ENCODE data around the gene CDC45. TPM values are rescaled to one million over a fixed set of nuclear protein-coding genes. Genes with fewer than 3 reads are reported as not detected.
A peak's percentile ranks its signal among the peaks of the same experiment; 100 is the strongest.

Gene CDC45
- total and polyA plus RNA-seq, 12 donors = 0.87 to 7.7 (median 1.4) TPM; not detected in 1

DNA sequence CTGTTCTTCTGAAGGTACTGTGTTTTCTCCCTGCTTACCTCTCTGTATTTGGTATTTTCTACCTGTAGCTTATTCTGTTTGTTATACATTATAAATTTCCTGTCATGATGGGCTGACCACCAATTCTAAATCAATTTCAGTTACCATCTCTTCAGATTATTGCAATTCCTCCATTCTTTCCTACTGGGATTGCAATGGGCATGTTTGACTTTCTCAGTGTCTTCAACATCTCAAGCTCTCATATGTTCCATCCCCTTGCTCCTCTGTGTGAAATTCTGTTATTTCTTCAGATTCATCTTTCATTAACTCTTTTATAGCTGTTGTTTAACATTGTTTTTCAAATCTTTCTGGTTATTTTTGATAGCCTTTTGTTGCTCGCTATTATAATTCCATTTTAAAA lies 16.7 kb upstream of the CDC45 start:
- WGBS, 4 donors = 90 to 99% (median 96%) methylated on average over 1 of the region's 1 CpG
- H3K36me3 ChIP-seq (replicated peaks in 1 of 2) = peaks cover 0 to 79% of the 10 kb centered on the region in 2 donors

DNA sequence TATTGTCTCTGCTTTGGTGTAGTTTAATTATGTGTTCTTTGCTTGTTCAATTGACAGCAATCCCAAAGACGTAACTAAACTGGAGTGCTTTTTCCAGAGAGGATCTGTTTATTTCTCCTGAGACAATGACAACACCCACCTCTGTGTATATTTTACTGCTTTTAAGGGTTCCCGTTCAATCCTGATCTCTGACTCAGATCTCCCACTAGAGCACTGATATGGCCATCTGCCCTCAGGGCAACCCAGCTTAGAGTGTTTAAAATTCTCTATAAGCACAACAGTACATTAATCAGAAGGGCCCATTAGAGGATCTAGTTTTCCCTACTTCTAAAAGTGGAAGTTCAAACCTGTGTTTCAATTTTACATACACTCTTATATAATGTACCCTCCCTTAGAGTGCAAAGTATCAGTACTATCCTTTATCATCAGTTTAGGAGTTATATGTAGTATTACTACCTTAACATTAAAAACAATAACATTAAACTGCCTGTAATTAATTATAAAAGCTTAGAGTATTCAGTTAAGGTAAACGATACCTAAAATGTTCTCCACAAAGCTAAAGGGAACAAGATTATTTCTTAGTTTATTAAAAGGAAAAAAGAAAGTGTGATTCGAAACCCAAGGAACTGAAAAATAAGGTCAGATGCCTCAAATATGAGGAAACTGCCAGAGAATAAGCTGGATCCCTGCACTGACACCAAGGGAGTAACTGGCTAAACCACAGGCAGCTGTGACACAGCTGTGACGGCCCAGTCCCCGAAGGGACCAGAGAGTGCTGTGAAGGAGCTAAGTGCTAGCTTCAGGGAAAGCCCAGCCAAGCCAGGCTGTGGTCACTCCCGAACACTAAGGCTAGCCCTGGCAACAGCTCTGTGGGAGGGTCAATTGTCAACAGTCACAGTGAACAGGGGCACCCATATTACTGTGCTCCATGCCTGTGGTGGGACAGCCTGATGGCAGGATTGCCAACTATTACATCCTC lies 15.9 kb upstream of the CDC45 start:
- intact Hi-C loops (cut with DNase I) = no loop called here
- H3K27ac ChIP-seq = peak overlapping the region in 1 of 5 donors; percentile 23
- TF ChIP-seq, protein P1, sequence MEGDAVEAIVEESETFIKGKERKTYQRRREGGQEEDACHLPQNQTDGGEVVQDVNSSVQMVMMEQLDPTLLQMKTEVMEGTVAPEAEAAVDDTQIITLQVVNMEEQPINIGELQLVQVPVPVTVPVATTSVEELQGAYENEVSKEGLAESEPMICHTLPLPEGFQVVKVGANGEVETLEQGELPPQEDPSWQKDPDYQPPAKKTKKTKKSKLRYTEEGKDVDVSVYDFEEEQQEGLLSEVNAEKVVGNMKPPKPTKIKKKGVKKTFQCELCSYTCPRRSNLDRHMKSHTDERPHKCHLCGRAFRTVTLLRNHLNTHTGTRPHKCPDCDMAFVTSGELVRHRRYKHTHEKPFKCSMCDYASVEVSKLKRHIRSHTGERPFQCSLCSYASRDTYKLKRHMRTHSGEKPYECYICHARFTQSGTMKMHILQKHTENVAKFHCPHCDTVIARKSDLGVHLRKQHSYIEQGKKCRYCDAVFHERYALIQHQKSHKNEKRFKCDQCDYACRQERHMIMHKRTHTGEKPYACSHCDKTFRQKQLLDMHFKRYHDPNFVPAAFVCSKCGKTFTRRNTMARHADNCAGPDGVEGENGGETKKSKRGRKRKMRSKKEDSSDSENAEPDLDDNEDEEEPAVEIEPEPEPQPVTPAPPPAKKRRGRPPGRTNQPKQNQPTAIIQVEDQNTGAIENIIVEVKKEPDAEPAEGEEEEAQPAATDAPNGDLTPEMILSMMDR (IDR thresholded peaks at IDR 0.05) = no peak
- TF ChIP-seq POLR2A (IDR thresholded peaks at IDR 0.05) = no peak
- H3K4me1 ChIP-seq (replicated peaks in 1 of 2) = no peaks in the 10 kb centered on the region
- peaks cover 0 to 81% of the 10 kb centered on the region in 2 donors for H3K36me3 ChIP-seq (replicated peaks in 1 of 2)
- no peaks in the 10 kb centered on the region for H3K9me3 ChIP-seq (replicated peaks in 1 of 3)
- 68 to 79% (median 77%) methylated on average over 7 of the region's 7 CpGs for WGBS, 4 donors
- H3K4me3 ChIP-seq = no peak overlapping the region
- no peaks in the 10 kb centered on the region for H3K27me3 ChIP-seq
- peak in 1 of 7 donors; percentile 62 for DNase-seq

More for the DNA sequence above, 16.7 kb upstream of the CDC45 start:
- Histone ChIP-seq H3K27ac (peak overlapping the region in 1 of 5 donors; percentile 23), H3K27me3 (no peaks in the 10 kb centered on the region), H3K4me1 (replicated peaks in 1 of 2) (no peaks in the 10 kb centered on the region), H3K9me3 (replicated peaks in 1 of 3) (no peaks in the 10 kb centered on the region), H3K4me3 (no peak overlapping the region)
- intact Hi-C loops (cut with DNase I) = no loop called here
- TF ChIP-seq, protein P1 (IDR thresholded peaks at IDR 0.05) = no peak
- no peak for TF ChIP-seq POLR2A (IDR thresholded peaks at IDR 0.05)
- DNase-seq = no peak

- no peaks in the 10 kb centered on the region for H3K9me3 ChIP-seq (replicated peaks in 1 of 3)
- H3K36me3 ChIP-seq (replicated peaks in 1 of 2) = peaks cover 0 to 82% of the 10 kb centered on the region in 2 donors
- no peaks in the 10 kb centered on the region for H3K27me3 ChIP-seq
- TF ChIP-seq POLR2A (IDR thresholded peaks at IDR 0.05) = no peak
- TF ChIP-seq, protein P1 (IDR thresholded peaks at IDR 0.05) = no peak
- WGBS, 4 donors = 57 to 82% (median 65%) methylated on average over 1 of the region's 1 CpG
- H3K4me1 ChIP-seq (replicated peaks in 1 of 2) = no peaks in the 10 kb centered on the region
- no peak overlapping the region for H3K4me3 ChIP-seq
- intact Hi-C loops (cut with DNase I) = no loop called here
- DNase-seq = peak in 1 of 7 donors; percentile 66
- peak overlapping the region in 1 of 5 donors; percentile 23 for H3K27ac ChIP-seq
These were observed 15.2 kb upstream of the CDC45 start for GRCh38 chr22:19464546-19464945.

GRCh38 chr22:19464975-19465374 lies 14.7 kb upstream of the CDC45 start:
- H3K4me3 ChIP-seq = no peak overlapping the region
- intact Hi-C loops (cut with DNase I) = no loop called here
- WGBS, 4 donors = 70 to 84% (median 82%) methylated on average over 4 of the region's 4 CpGs
- no peaks in the 10 kb centered on the region for H3K4me1 ChIP-seq (replicated peaks in 1 of 2)
- no peaks in the 10 kb centered on the region for H3K27me3 ChIP-seq
- H3K9me3 ChIP-seq (replicated peaks in 1 of 3) = no peaks in the 10 kb centered on the region
- no peak for TF ChIP-seq POLR2A (IDR thresholded peaks at IDR 0.05)
- TF ChIP-seq, protein P1 (IDR thresholded peaks at IDR 0.05) = no peak
- H3K36me3 ChIP-seq (replicated peaks in 1 of 2) = peaks cover 0 to 84% of the 10 kb centered on the region in 2 donors
- no peak overlapping the region for H3K27ac ChIP-seq
- DNase-seq = peak in 1 of 7 donors; percentile 52

Data from adrenal gland (tissue), 12 donors.